HG03442 (cell line): ENCODE data around the gene APOO.

Experiments used
- ATAC-seq: cut with Tn5 transposase; IDR thresholded peaks from one replicate; pipeline ENCODE4 v1.9.1; 2021; ENCODE audit warnings: mild to moderate bottlenecking, moderate library complexity; ENCODE audit not compliant: unreplicated experiment

APOO gene

GRCh38 chrX:23788946-23789345 lies 118.8 kb downstream of the APOO start:
- ATAC-seq, result no peak

DNA sequence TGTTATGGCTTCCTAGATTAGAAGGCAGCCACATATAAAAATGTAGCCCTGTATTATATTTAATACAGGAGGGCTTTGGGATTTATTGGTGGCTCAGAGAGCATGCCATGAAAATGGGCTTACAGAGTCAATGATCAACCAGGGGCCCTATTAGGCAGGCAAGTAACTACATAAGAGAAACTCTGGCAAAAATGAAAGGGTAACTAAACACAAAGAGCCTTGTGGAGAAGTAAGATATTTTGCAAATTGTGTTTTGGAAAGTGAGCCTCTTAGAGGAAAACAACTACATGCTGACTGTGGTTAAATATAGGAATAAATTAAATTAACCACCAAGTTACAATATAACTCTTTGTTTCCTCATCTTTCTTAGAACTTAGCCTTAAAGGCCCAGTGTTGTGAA lies 119.2 kb downstream of the APOO start:
- no peak for ATAC-seq

- no peak for ATAC-seq
Observed at GRCh38 chrX:23787745-23788118, 120.0 kb downstream of the APOO start.

- ATAC-seq, result no peak
Observed at GRCh38 chrX:23786268-23786815, 121.4 kb downstream of the APOO start.

DNA sequence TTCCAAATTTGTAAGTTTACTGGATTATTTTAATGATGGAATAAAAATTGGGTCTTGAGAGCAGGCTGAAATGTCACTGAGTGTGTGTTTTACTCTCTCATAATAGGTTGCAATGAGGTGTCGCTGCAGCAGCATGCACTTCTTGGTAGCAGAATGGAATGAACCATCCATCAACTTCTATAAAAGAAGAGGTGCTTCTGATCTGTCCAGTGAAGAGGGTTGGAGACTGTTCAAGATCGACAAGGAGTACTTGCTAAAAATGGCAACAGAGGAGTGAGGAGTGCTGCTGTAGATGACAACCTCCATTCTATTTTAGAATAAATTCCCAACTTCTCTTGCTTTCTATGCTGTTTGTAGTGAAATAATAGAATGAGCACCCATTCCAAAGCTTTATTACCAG lies 122.2 kb downstream of the APOO start:
- ATAC-seq, result no peak

- no peak for ATAC-seq
Observed at GRCh38 chrX:23784470-23785331, 123.0 kb downstream of the APOO start.

- ATAC-seq, result no peak
Observed at GRCh38 chrX:23783589-23784469, 123.9 kb downstream of the APOO start.
